ENCODE results near the gene BCAN.
"Not testable (repeated sequence)": the region's sequence is repeated elsewhere in the genome, so short reads cannot be mapped to it uniquely, and the experiment has no call there.

Gene BCAN

GRCh38 chr1:156615946-156616345 lies 26.0 kb upstream of the BCAN start:
- no peak for DNase-seq (ENCODE audit: extremely low read depth in 1 of 2, low read depth in 1 of 2)

GRCh38 chr1:156616463-156616862 lies 25.5 kb upstream of the BCAN start:
- DNase-seq (ENCODE audit: extremely low read depth in 1 of 2, low read depth in 1 of 2) = no peak

DNA sequence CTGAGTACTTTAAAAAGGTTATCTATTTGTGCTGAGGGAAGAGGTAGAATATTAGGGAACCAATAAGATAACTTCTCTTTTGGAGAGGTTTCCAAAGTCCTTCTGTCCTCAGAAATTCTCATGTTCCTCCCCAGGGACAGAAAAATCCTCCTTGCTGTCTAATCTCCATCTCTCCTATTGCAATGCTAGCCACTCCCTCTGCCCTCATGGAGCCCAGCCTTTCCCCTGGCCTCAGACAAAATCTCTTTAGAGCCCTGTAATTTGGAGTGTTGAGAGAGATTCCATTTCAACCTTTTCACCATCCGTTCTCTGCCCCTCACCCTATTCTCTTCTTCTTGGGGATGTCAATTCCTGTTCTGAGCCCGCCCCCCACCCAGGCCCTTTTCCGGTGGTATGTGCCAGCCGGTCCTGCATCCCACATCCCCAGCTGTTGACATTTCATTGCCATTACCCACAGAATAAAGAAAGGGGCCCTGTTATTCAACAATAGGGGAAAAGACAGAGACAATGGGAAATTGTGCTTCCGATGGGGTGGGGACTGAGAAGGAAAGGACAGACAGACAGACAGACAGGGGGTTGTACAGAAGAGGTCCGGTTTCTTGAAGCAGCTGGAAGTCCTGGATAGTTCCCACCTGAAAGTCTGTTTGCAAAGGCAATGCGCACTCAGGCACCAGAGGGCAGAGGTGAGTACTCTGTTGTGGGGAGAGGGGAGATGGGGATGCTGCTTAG lies 22.9 kb upstream of the BCAN start, which contains the start of gene HAPLN2:
Gene HAPLN2 (plus strand): TSS at position 563 of the 729 bp plus-strand sequence. CDS start 4,076 bp downstream, outside the sequence.
- no peak for DNase-seq (ENCODE audit: extremely low read depth in 1 of 2, low read depth in 1 of 2)

DNA sequence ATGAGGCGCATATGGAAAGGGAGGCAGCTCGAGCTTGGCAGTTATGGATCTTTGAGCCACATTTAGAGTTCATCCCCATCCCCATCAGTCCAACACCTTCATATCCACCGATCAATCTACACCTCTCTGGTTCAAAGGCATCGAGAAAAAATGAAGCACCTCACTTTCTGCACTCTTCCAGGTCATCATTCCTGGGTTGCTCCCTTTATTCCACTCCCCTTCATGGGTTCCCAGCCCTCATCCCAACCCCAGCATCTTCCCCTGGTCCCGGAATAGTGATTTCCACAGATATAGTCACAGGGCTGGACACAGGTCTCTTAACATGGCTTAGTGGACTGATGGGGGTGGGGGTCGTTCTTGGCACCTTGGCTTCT lies 22.3 kb upstream of the BCAN start:
- no peak for DNase-seq (ENCODE audit: extremely low read depth in 1 of 2, low read depth in 1 of 2)

DNA sequence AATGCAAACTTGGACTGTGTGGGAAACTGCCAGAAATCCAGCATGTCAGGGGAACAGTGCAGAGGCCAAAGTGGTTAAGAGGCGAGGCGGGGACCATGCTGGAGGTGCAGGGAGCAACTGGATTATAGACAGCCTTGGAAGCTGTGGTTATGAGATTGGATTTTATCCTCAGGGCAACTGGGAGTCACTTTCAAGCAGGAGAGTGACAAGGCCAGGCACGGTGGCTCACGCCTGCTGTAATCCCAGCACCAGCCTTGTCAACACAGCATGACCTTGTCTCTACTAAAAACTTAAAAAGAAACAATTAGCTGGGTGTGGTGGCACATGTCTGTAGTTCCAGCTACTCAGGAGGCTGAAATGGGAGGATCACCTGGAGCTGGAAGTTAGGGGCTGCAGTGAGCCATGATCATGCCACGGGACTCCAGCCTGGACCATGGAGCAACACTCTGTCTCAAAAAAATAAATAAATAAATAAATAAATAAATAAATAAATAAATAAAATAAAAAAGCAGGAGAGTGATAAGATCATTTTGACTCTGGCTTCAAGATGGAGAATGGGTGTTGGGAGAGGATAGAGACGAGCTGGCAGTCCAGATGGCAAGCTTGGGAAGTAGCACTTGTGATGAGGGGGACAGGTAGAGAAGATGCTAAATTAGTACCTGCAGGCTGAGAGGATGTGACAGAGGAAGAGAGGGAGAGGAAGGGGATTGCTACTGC lies 19.2 kb upstream of the BCAN start:
- DNase-seq (ENCODE audit: extremely low read depth in 1 of 2, low read depth in 1 of 2) = no peak

DNA sequence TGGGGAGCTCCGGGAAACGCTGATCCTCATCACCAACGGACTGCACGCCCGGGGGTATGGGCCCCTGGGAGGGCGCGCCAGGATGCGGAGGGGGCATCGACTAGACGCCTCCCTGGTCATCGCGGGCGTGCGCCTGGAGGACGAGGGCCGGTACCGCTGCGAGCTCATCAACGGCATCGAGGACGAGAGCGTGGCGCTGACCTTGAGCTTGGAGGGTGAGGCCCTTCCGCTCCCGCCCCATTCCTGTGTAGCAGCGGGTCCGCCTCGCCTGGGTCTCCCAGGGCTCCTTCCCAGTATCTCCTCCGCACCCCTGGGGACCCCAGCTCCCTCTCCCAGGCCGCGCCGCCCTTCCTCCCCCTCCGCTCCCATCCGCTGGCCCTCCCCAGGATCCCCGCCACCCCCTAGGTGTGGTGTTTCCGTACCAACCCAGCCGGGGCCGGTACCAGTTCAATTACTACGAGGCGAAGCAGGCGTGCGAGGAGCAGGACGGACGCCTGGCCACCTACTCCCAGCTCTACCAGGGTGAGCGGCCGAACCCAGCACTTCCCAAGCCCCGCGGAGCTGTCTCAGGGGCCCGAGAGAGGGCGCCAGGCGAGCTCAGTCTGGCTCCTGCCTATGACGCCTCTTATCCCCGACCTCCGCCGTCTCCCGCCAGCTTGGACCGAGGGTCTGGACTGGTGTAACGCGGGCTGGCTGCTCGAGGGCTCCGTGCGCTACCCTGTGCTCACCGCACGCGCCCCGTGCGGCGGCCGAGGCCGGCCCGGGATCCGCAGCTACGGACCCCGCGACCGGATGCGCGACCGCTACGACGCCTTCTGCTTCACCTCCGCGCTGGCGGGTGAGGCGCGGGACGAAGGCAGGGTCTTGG lies 17.7 kb upstream of the BCAN start:
- DNase-seq (ENCODE audit: extremely low read depth in 1 of 2, low read depth in 1 of 2) = no peak

- DNase-seq (ENCODE audit: extremely low read depth in 1 of 2, low read depth in 1 of 2) = no peak
Observed at GRCh38 chr1:156624814-156625435, 17.0 kb upstream of the BCAN start.

- DNase-seq (ENCODE audit: extremely low read depth in 1 of 2, low read depth in 1 of 2) = peak; percentile 40 to 64
Observed at GRCh38 chr1:156625436-156626078, 16.4 kb upstream of the BCAN start.

DNA sequence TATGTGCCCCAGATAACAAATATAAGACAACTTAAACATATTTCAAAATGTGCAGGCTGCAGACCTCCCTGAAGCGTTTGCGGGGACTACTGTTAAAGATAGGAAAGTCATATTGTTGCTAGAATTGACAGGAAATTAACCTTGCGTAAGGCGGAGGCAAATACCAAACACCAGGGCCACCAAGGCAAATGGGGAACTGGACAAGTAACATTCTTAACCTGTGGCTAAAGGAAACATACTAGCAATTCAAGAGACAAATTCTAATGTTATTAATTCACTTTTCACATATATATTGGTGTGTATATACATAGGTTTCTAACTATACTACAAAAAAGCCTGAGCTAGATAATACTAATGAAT lies 15.9 kb upstream of the BCAN start:
- DNase-seq (ENCODE audit: extremely low read depth in 1 of 2, low read depth in 1 of 2) = no peak

GRCh38 chr1:156627313-156627880 lies 14.5 kb upstream of the BCAN start:
- no peak for DNase-seq (ENCODE audit: extremely low read depth in 1 of 2, low read depth in 1 of 2)

GRCh38 chr1:156629823-156630449 lies 12.0 kb upstream of the BCAN start:
- no peak for DNase-seq (ENCODE audit: extremely low read depth in 1 of 2, low read depth in 1 of 2)

DNA sequence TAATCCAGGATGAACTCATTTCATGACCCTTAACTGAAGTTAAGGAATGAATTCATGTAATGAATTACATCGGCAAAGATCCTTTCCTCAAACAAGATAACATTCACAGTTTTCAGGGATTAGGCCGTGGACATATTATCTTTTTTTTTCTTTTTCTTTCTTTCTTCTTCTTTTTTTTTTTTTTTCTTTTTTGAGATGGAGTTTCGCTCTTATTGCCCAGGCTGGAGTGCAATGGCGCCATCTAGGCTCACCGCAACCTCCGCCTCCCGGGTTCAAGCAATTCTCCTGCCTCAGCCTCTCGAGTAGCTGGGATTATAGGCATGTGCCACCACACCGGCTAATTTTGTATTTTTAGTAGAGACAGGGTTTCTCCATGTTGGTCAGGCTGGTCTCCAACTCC lies 10.8 kb upstream of the BCAN start:
- DNase-seq (ENCODE audit: extremely low read depth in 1 of 2, low read depth in 1 of 2) = not testable (repeated sequence)

DNA sequence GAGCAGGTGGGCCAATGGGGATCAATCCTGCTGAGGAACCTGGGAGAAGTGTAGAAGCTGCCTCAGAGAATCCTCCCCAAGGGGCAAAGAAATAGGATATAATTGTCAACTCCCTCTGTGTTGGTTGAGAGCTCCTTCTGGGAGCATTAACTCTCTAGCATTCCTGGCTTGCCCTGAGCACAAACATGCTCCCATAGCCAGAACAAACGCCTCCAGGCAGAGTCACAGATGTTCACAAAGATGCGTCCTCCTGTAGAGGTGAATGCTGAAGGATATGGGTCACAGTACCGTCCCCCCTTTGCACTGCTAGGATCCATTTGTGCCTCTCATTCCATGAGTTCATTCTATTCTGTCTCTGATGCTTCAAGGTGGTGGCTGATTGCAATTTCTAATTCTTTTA lies 9.6 kb upstream of the BCAN start:
- no peak for DNase-seq (ENCODE audit: extremely low read depth in 1 of 2, low read depth in 1 of 2)

DNA sequence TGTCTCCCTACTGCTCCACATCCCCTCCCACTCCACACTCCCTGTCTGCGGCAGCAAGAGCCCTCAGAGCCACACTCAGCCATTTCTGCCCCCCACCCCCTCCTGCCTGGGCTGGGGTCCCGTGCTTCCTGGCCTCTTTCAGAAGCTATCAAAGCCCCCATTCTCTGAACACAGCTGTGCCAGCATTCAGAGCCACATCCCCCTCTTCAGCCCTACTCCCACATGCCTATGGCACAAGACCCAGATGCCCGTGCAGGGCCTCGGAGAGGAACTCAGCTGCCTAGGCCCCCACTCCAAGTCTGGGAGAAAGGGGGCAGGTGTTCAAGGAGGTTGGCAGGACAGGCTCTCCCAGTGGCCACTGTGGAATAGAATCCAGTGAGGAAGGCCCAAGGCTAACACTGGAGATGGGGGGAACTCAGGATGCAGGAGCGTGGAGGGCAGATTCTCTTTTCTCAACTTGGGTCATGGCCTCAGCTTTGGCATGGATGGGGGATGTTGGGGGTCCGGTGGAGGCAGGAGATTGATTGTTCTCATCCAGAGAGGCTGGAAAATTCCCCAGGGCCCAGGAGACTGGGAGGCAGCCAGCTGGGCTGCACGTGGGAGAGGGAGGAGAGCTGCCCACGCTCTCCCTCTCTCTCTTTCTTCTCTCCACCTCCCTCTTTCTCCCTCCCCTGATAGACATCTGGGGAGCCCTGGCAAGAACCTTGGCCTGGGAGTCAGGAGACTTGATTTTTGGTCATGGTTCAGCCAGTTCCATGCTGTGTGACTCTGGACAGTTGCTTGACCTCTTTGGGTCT lies 3.5 kb upstream of the BCAN start:
- no peak for DNase-seq (ENCODE audit: extremely low read depth in 1 of 2, low read depth in 1 of 2)

- DNase-seq (ENCODE audit: extremely low read depth in 1 of 2, low read depth in 1 of 2) = no peak
Observed at GRCh38 chr1:156639601-156640101, 2.3 kb upstream of the BCAN start.

- no peak for DNase-seq (ENCODE audit: extremely low read depth in 1 of 2, low read depth in 1 of 2)
Observed at GRCh38 chr1:156640842-156641706, 843 bp upstream of the BCAN start.

GRCh38 chr1:156642265-156643048 lies 540 bp downstream of the BCAN start:
- DNase-seq (ENCODE audit: extremely low read depth in 1 of 2, low read depth in 1 of 2) = no peak

All from activated CD8-positive, alpha-beta memory T cell treated with anti-CD3 and anti-CD28 coated beads for 1 hour (primary cell).